ENCODE measurements around the gene RLIM.

The RLIM gene

DNA sequence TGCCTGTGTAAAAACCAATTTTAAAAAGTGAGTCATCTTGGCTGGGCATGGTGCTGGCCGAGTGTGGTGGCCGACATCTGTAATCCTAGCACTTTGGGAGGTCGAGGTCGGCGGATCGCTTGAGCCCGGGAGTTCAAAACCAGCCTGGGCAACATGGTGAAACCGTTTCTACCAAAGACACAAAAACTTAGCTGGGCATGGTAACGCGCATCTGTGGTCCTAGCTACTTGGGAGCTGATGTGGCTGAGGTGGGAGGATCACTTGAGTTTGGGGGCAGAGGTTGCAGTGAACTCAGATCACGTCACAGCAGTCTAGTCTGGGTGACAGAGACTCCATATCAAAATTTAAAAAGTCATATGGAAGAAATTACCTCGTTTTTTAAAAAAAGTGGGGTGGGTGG lies 7.6 kb downstream of the RLIM start:
- DNase-seq (ENCODE audit: extremely low read depth, insufficient read length): no peak
- Histone ChIP-seq H3K36me3 (ENCODE audit: control insufficient read depth, insufficient read depth, low read length) (no peaks in the 10 kb centered on the region; the same call in 1 of the 2 replicates), H3K27me3 (replicated peaks; ENCODE audit: control insufficient read depth, insufficient read depth, low read length) (no peaks in the 10 kb centered on the region), H3K4me3 (replicated peaks; ENCODE audit: low read depth, low read length) (no peak overlapping the region)
- TF ChIP-seq, protein P1, sequence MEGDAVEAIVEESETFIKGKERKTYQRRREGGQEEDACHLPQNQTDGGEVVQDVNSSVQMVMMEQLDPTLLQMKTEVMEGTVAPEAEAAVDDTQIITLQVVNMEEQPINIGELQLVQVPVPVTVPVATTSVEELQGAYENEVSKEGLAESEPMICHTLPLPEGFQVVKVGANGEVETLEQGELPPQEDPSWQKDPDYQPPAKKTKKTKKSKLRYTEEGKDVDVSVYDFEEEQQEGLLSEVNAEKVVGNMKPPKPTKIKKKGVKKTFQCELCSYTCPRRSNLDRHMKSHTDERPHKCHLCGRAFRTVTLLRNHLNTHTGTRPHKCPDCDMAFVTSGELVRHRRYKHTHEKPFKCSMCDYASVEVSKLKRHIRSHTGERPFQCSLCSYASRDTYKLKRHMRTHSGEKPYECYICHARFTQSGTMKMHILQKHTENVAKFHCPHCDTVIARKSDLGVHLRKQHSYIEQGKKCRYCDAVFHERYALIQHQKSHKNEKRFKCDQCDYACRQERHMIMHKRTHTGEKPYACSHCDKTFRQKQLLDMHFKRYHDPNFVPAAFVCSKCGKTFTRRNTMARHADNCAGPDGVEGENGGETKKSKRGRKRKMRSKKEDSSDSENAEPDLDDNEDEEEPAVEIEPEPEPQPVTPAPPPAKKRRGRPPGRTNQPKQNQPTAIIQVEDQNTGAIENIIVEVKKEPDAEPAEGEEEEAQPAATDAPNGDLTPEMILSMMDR (IDR thresholded peaks at IDR 0.05; ENCODE audit: insufficient read depth, low read length, poor library complexity, severe bottlenecking): no peak

DNA sequence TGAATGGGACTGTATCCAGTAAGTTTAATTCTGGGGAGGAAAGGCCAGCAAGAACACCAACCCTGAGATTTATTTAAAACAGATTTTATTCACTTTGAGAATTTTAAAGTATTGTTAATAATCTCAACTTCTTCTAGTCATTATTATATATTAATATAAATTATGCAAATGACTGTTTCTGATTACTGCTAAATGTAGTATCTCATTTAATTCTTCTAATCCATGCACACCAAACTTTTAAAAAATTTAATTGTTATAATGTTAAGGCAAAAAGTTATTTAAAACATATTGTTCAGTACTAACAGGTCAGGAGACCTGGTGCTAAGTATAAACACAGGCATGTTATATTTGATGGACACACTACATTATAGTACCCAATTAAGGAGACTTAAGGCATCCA lies 8.1 kb downstream of the RLIM start:
- no peaks in the 10 kb centered on the region; the same call in 1 of the 2 replicates for H3K36me3 ChIP-seq (ENCODE audit: control insufficient read depth, insufficient read depth, low read length)
- H3K4me3 ChIP-seq (replicated peaks; ENCODE audit: low read depth, low read length): no peak overlapping the region
- DNase-seq (ENCODE audit: extremely low read depth, insufficient read length): no peak
- no peaks in the 10 kb centered on the region for H3K27me3 ChIP-seq (replicated peaks; ENCODE audit: control insufficient read depth, insufficient read depth, low read length)
- TF ChIP-seq, protein P1 (IDR thresholded peaks at IDR 0.05; ENCODE audit: insufficient read depth, low read length, poor library complexity, severe bottlenecking): no peak

DNA sequence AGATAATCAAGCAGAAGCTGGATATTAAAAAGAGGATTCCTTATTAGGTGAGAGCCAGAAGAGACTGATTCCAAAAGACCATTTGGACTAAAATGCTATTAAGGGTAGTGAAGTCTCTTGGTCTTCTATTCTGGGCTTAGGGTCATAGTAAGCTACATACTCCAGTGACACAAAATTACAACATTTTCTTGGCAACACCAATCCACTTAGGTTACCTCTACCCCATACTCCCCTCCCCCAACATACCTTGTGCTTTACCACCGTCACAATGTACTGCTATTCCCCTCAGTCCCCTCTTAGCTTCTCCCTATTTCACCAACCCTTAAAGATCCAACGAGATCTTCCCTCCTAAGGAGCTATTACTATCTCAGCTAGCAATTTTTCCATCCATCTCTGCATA lies 11.4 kb downstream of the RLIM start:
- no peaks in the 10 kb centered on the region for H3K27me3 ChIP-seq (replicated peaks; ENCODE audit: control insufficient read depth, insufficient read depth, low read length)
- DNase-seq (ENCODE audit: extremely low read depth, insufficient read length): no peak
- no peak overlapping the region for H3K4me3 ChIP-seq (replicated peaks; ENCODE audit: low read depth, low read length)
- H3K36me3 ChIP-seq (ENCODE audit: control insufficient read depth, insufficient read depth, low read length): no peaks in the 10 kb centered on the region; the same call in 1 of the 2 replicates
- TF ChIP-seq, protein P1 (IDR thresholded peaks at IDR 0.05; ENCODE audit: insufficient read depth, low read length, poor library complexity, severe bottlenecking): no peak

DNA sequence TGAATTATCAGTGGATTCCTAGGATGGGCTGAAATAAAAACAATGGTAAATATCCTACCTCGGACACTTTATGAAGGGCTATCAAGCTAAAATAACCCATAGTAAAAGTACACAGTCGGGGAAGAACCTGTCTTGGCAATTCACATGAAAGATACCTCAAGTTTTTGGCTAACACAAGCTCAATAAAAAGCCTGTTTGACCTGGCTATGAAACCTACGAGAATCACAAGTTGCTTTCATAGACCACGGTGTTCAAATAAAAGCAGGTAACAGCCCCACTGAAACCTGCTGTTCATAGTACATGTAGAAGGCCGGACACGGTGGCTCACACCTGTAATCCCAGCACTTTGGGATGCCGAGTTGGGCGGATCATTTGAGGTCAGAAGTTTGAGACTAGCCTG lies 12.3 kb downstream of the RLIM start:
- TF ChIP-seq, protein P1 (IDR thresholded peaks at IDR 0.05; ENCODE audit: insufficient read depth, low read length, poor library complexity, severe bottlenecking): no peak
- Histone ChIP-seq H3K27me3 (replicated peaks; ENCODE audit: control insufficient read depth, insufficient read depth, low read length) (no peaks in the 10 kb centered on the region), H3K36me3 (ENCODE audit: control insufficient read depth, insufficient read depth, low read length) (no peaks in the 10 kb centered on the region; the same call in 1 of the 2 replicates), H3K4me3 (replicated peaks; ENCODE audit: low read depth, low read length) (no peak overlapping the region)
- DNase-seq (ENCODE audit: extremely low read depth, insufficient read length): no peak

DNA sequence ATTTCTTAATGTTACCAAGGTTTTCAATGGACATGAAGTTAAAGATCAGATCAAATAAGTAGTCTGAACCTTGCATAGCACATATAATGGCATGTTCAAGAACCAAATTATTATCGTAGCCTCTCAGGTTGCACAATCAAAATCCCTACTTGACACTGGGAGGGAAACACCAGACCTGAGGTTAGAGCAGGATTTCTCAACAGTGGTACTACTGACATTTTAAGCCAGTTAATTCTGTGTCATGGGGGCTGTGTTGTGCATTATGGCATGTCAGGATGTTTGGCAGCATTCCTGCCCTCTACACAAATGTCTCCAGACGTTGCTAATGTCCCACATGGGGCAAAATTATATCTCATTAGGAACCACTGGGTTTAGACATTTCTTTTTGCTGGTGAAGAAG lies 20.8 kb downstream of the RLIM start:
- DNase-seq (ENCODE audit: extremely low read depth, insufficient read length): no peak
- H3K36me3 ChIP-seq (ENCODE audit: control insufficient read depth, insufficient read depth, low read length): no peaks in the 10 kb centered on the region

More for the DNA sequence above, 20.8 kb downstream of the RLIM start:
- Histone ChIP-seq H3K4me3 (replicated peaks; ENCODE audit: low read depth, low read length) (no peak overlapping the region), H3K27me3 (replicated peaks; ENCODE audit: control insufficient read depth, insufficient read depth, low read length) (no peaks in the 10 kb centered on the region)
- TF ChIP-seq, protein P1 (IDR thresholded peaks at IDR 0.05; ENCODE audit: insufficient read depth, low read length, poor library complexity, severe bottlenecking): no peak

Data from GM06990 (cell line).